ENCODE results near the gene TRMT44.

Gene TRMT44

GRCh38 chr4:8513931-8514330 is 73.4 kb downstream of the TRMT44 start:
- H3K4me3 ChIP-seq (ENCODE audit: low read depth, low read length): no peak overlapping the region
- no peak for TF ChIP-seq CTCF (IDR thresholded peaks at IDR 0.05; ENCODE audit: insufficient read depth, low read depth, low read length, missing control alignments)
- DNase-seq (ENCODE audit: low read depth): no peak

GRCh38 chr4:8514391-8514790 is 73.8 kb downstream of the TRMT44 start:
- no peak for DNase-seq (ENCODE audit: low read depth)
- TF ChIP-seq CTCF (IDR thresholded peaks at IDR 0.05; ENCODE audit: insufficient read depth, low read depth, low read length, missing control alignments): no peak
- no peak overlapping the region for H3K4me3 ChIP-seq (ENCODE audit: low read depth, low read length)

- DNase-seq (ENCODE audit: low read depth): no peak
- TF ChIP-seq CTCF (IDR thresholded peaks at IDR 0.05; ENCODE audit: insufficient read depth, low read depth, low read length, missing control alignments): no peak
- H3K4me3 ChIP-seq (ENCODE audit: low read depth, low read length): no peak overlapping the region
Measured at GRCh38 chr4:8515316-8516060, 74.9 kb downstream of the TRMT44 start.

GRCh38 chr4:8516061-8516573 is 75.5 kb downstream of the TRMT44 start:
- DNase-seq (ENCODE audit: low read depth): no peak
- no peak overlapping the region for H3K4me3 ChIP-seq (ENCODE audit: low read depth, low read length)
- TF ChIP-seq CTCF (IDR thresholded peaks at IDR 0.05; ENCODE audit: insufficient read depth, low read depth, low read length, missing control alignments): no peak

GRCh38 chr4:8516996-8517550 is 76.5 kb downstream of the TRMT44 start:
- DNase-seq (ENCODE audit: low read depth): no peak
- TF ChIP-seq CTCF (IDR thresholded peaks at IDR 0.05; ENCODE audit: insufficient read depth, low read depth, low read length, missing control alignments): no peak
- no peak overlapping the region for H3K4me3 ChIP-seq (ENCODE audit: low read depth, low read length)

- TF ChIP-seq CTCF (IDR thresholded peaks at IDR 0.05; ENCODE audit: insufficient read depth, low read depth, low read length, missing control alignments): no peak
- no peak overlapping the region for H3K4me3 ChIP-seq (ENCODE audit: low read depth, low read length)
- DNase-seq (ENCODE audit: low read depth): no peak
Measured at GRCh38 chr4:8517946-8518345, 77.4 kb downstream of the TRMT44 start.

All from GM12865 (cell line).